HG02884 (cell line): ENCODE data around the gene NADK.

Experiments used
- ATAC-seq: cut with Tn5 transposase; IDR thresholded peaks from one replicate; pipeline ENCODE4 v1.9.1; 2021; ENCODE audit warnings: mild to moderate bottlenecking, moderate library complexity; ENCODE audit not compliant: unreplicated experiment

The NADK gene

GRCh38 chr1:1786836-1787605 is 8.8 kb upstream of the NADK start:
- no peak for ATAC-seq

GRCh38 chr1:1785666-1786065 is 7.4 kb upstream of the NADK start:
- ATAC-seq: no peak

DNA sequence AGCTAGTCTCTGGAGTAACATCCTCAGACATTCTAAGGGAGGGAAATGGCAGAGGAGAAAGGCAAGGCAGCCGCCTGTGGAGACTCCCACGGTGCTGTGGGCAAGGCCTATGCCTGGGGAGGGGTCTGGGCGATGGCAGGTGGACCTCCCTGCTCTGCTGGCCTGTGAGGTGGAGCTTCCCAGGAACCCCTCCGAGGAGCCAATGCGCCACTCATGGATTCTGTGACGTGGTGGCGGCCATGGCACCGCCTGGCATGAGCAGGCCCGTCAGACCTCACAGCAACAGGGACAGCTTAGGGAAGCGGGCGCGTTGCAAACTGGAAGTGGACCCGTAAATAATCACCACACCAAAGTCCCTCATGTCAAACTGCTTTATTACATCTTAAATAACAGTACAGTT is 6.7 kb upstream of the NADK start:
- ATAC-seq: no peak

- no peak for ATAC-seq
These were observed 5.0 kb upstream of the NADK start for GRCh38 chr1:1783320-1783719.

GRCh38 chr1:1782399-1783221 is 4.3 kb upstream of the NADK start:
- ATAC-seq: no peak

DNA sequence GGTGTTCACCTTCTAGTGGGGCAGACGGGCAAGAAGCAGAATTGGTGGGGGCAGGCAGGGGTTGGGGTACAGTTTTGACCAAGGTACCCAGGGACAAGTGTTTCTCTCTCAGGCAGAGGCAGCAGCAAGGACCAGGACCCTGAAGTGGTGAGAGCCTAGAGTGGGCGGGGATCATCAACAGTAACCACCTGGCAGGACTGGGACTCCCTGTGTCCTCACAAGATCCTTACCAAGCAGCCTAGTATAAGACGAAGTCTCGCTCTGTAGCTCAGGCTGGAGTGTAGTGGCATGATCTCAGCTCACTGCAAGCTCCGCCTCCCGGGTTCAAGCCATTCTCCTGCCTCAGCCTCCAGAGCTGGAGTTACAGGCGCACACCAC is 3.2 kb upstream of the NADK start:
- ATAC-seq: no peak

DNA sequence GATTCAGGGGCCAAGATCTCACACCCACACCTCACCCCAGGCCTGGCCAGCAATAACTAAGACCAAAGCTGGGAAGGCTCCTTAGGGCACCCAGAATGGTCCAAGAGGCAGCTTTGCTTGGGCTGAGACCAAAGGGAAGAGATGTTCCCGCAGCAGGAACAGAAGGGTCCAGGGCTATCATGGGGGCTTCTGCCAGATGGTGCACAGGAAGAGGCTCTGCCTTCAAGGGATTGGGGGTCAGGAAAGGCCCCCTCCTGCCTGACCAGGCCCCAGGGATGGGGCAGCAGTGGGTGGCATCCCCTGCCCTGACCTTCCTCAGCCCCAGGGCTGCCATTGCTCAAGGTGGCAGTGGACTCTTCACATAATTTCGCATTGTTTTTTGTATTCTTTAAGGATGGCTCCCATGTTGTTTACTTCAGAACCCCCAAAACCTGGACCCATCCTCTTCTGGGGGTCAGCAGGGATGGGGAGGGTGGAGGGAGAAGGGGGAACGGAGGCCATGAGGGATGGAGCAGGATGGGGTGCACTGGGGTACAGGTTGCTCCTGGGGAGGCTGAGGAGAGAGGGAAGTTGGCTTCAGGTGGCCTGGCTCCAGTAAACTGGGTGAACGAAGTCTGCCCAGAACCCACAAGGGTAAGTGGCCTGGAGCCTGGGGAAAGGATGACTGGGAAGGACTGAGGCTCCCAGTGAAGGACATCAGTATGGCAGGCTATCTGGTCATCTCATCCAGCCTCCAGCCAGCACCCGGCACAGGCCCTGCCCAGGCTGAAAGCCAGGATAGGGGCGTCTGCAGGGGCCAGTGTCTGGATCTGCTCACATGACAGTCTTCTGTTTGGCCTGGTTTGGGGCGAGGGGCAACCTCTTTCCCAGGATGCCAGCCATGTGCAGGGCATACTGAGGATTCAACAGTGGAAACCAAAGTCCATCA is 2.6 kb upstream of the NADK start:
- no peak for ATAC-seq

DNA sequence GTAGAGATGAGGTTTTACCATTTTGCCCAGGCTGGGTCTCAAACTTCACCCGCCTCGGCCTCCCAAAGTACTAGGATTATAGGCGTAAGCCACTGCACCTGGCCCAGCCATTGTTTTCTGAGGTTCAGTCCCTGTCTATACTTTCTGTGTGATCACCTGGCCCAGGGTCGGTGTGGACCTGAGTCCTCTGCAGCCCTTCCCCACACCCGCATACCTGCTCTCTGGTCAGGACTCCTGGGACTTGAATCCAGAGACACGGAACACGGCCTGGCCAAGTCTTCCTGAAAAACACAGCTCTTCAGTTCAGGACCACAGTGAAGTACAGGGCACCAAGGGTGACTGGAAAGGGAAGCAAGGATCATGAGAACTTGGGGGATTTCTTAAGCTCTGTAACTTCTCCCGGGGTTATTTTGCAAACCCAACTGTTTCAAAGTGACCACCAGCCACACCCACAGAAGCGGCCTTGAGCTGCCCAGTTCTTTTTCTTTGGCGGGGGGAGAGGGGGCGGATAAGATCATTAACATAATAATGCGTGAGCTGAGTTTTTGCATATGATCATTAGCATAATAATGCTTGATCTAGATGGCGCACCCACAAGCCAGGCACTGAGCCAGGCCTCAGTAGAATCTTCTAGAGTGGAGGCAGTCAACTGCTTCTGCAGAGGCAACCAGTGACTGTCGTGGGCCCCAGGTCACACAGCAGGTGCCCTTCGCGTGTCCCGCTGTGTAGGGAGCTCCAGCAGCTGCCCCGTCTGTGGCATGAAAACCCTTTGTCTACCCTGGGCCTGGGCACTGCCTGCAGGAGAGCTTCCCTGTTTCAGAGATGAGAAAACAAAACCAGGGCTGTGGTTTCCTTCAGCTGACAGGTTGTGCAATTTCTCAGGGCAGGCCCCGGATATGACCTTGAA is 1.7 kb upstream of the NADK start:
- ATAC-seq: peak; percentile 34

DNA sequence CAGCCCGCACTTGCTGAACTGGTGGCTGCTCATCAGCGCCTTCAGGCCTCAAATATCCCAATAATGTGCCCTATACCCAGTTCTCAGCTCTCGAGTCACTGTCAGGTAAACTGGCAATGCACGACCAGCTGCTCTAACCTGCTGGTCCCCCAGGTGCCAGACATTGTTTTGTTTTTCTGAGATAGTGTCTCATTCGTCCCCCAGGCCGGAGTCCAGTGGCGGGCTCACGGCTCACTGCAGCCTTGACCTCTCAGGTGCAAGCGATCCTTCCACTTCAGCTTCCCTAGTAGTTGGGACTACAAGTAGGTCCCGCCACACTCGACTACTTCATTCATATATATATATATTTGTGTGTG is 1.0 kb upstream of the NADK start:
- no peak for ATAC-seq

DNA sequence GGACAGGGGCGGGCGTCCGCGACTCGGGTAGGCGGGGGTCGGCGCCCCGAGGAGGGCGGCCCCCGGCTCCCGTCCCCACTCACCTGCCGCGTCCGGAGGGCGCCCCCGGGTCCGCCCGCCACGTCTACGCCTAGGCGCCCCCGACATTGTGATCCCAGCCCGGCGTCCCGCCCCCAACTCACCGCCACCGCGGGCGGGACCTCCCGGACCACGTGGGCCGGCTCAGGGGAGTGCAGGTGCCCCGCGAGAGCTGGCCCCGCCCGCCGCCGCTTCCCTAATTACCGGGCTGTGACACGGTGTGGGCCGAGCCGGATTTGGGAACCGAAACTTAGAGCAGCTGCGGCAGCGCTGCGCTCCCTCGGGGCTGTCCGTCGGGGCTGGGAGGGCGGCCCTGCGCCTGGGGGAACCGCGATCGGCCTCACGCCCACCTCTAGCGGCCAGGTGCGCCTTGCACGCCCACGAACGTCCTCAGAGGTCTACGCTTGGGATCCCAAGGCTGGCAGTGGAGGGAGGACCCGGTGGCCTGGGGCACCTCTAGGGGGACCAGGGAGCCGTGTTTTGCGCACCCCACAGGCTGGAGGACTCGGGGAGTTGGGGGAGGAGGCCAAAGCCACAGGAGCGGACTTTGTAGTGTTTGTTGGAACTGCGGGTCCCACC is 521 bp upstream of the NADK start:
- peak; percentile 61 for ATAC-seq

DNA sequence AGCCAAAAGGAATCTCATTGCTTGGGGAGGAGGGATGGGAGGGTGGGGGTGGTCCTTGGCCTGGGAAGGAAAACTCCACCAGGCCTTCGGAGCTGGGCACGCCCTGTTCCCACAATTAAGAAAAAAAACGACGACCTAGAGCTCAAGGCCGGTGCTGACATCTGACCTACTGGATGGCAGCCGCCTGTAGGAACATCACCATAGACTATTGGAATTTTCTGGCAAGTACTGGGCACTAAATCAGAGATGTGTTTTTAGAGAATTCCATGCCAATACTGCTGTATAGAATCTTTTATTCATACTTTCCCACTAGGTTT is 729 bp downstream of the NADK start:
- no peak for ATAC-seq

DNA sequence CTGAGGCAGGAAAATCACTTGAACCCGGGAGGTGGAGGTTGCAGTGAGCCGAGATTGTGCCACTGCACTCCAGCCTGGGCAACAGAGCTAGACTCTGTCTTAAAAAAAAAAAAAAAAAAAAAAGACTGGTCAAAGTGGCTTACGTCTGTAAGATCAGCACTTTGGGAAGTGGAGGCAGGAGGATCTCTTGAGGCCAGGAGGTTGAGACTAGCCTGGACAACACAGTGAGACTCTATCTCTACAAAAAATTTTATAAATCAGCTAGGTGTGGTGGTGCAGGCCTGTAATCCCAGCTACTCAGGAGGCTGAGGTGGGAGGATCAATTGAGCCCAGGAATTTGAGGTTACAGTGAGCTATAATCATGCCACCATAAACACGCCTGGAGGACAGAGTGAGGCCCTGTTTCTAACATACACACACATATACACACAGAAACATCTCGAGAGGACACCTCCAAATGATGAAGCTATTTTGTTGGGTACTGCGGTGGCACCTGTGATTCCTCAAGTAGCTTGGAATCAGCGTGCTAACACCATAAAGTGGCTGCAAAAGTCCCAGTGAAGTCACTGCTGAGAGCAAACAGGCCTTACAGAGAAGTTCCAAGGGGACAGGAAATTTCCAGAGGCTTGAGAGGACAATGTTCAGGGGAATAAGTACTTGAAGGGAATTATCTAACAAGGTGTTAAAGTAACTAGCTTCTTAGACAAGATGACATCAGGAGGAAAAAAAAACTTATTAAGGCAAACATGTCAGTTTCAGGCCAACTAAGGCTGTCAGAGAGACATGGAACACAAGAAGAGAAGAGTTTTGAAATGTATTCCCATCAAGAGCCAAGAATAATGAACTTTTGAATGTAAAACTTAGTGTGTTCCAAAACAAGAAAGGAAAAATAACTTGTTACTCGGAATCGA is 1.3 kb downstream of the NADK start:
- ATAC-seq: no peak

- ATAC-seq: no peak
These were observed 2.7 kb downstream of the NADK start for GRCh38 chr1:1775327-1776226.

GRCh38 chr1:1773874-1774273 is 4.4 kb downstream of the NADK start:
- ATAC-seq: no peak

DNA sequence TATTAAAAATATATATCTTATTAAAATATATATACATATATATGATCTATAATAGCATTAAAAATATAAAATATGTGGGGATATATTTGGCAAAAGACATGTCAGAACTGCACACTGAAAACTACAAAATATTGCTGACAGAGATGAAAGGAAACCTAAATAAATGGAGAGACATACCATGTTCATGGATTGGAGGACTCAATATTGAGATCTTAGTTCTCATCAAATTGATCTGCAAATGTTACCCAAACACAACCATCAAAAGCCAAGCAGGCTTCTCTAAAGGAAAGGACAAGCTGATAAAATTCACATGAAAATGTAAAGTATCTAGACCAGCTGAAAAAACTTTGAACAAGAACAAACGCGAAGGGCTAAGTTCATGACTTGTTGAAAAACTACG is 7.2 kb downstream of the NADK start:
- no peak for ATAC-seq

GRCh38 chr1:1770102-1770501 is 8.2 kb downstream of the NADK start:
- no peak for ATAC-seq

- no peak for ATAC-seq
These were observed 9.8 kb downstream of the NADK start for GRCh38 chr1:1768249-1768992.
